Measurements from ENCODE around the gene HEYL. TPM values are rescaled to one million over a fixed set of nuclear protein-coding genes. Genes with fewer than 3 reads are reported as not detected.

The HEYL gene
- total RNA-seq, 1 donor from 2014 or later = 1.3 TPM

- H3K4me1 Mint-ChIP-seq (ENCODE audit: unreplicated experiment) = peaks cover 10% of the 10 kb centered on the region
- H3K27me3 Mint-ChIP-seq (ENCODE audit: unreplicated experiment) = peaks cover 14% of the 10 kb centered on the region
- H3K9me3 Mint-ChIP-seq (ENCODE audit: unreplicated experiment) = no peaks in the 10 kb centered on the region
- H3K27ac Mint-ChIP-seq (ENCODE audit: unreplicated experiment) = no peak overlapping the region
- H3K4me3 Mint-ChIP-seq (ENCODE audit: unreplicated experiment) = no peak overlapping the region
- DNase-seq (ENCODE audit: low spot score) = no peak
- H3K36me3 Mint-ChIP-seq (ENCODE audit: low read depth, unreplicated experiment) = peaks cover 4% of the 10 kb centered on the region
- no peak for TF ChIP-seq CTCF (IDR thresholded peaks at IDR 0.05; ENCODE audit: unreplicated experiment)
These were observed 47.4 kb downstream of the HEYL start for GRCh38 chr1:39592069-39592468.

- H3K36me3 Mint-ChIP-seq (ENCODE audit: low read depth, unreplicated experiment) = peaks cover 4% of the 10 kb centered on the region
- no peak for DNase-seq (ENCODE audit: low spot score)
- no peak overlapping the region for H3K4me3 Mint-ChIP-seq (ENCODE audit: unreplicated experiment)
- peaks cover 14% of the 10 kb centered on the region for H3K27me3 Mint-ChIP-seq (ENCODE audit: unreplicated experiment)
- no peak overlapping the region for H3K27ac Mint-ChIP-seq (ENCODE audit: unreplicated experiment)
- peaks cover 10% of the 10 kb centered on the region for H3K4me1 Mint-ChIP-seq (ENCODE audit: unreplicated experiment)
- no peaks in the 10 kb centered on the region for H3K9me3 Mint-ChIP-seq (ENCODE audit: unreplicated experiment)
- no peak for TF ChIP-seq CTCF (IDR thresholded peaks at IDR 0.05; ENCODE audit: unreplicated experiment)
These were observed 48.9 kb downstream of the HEYL start for GRCh38 chr1:39590546-39590945.

GRCh38 chr1:39585933-39586332 is 53.5 kb downstream of the HEYL start:
- H3K4me3 Mint-ChIP-seq (ENCODE audit: unreplicated experiment) = no peak overlapping the region
- TF ChIP-seq CTCF (IDR thresholded peaks at IDR 0.05; ENCODE audit: unreplicated experiment) = no peak
- no peaks in the 10 kb centered on the region for H3K9me3 Mint-ChIP-seq (ENCODE audit: unreplicated experiment)
- peaks cover 4% of the 10 kb centered on the region for H3K36me3 Mint-ChIP-seq (ENCODE audit: low read depth, unreplicated experiment)
- H3K27ac Mint-ChIP-seq (ENCODE audit: unreplicated experiment) = no peak overlapping the region
- DNase-seq (ENCODE audit: low spot score) = no peak
- H3K4me1 Mint-ChIP-seq (ENCODE audit: unreplicated experiment) = peaks cover 19% of the 10 kb centered on the region
- H3K27me3 Mint-ChIP-seq (ENCODE audit: unreplicated experiment) = peaks cover 12% of the 10 kb centered on the region

- Mint-ChIP-seq H3K27ac (ENCODE audit: unreplicated experiment) (peak overlapping the region; percentile 67), H3K9me3 (ENCODE audit: unreplicated experiment) (no peaks in the 10 kb centered on the region), H3K4me1 (ENCODE audit: unreplicated experiment) (peaks cover 23% of the 10 kb centered on the region), H3K36me3 (ENCODE audit: low read depth, unreplicated experiment) (peaks cover 20% of the 10 kb centered on the region), H3K27me3 (ENCODE audit: unreplicated experiment) (no peaks in the 10 kb centered on the region), H3K4me3 (ENCODE audit: unreplicated experiment) (peak overlapping the region; percentile 96)
- DNase-seq (ENCODE audit: low spot score) = peak; percentile 24
- TF ChIP-seq CTCF (IDR thresholded peaks at IDR 0.05; ENCODE audit: unreplicated experiment) = no peak
These were observed 63.3 kb downstream of the HEYL start for GRCh38 chr1:39576016-39576657.

GRCh38 chr1:39575191-39576015 is 64.0 kb downstream of the HEYL start:
- no peak for TF ChIP-seq CTCF (IDR thresholded peaks at IDR 0.05; ENCODE audit: unreplicated experiment)
- peak overlapping the region; percentile 96 for H3K4me3 Mint-ChIP-seq (ENCODE audit: unreplicated experiment)
- H3K27ac Mint-ChIP-seq (ENCODE audit: unreplicated experiment) = peak overlapping the region; percentile 70
- no peaks in the 10 kb centered on the region for H3K27me3 Mint-ChIP-seq (ENCODE audit: unreplicated experiment)
- H3K9me3 Mint-ChIP-seq (ENCODE audit: unreplicated experiment) = no peaks in the 10 kb centered on the region
- DNase-seq (ENCODE audit: low spot score) = peak; percentile 44
- H3K4me1 Mint-ChIP-seq (ENCODE audit: unreplicated experiment) = peaks cover 23% of the 10 kb centered on the region
- H3K36me3 Mint-ChIP-seq (ENCODE audit: low read depth, unreplicated experiment) = peaks cover 24% of the 10 kb centered on the region
